Spleen (tissue), 11 donors: ENCODE measurements around the gene TMEM183A. TPM values are rescaled to one million over a fixed set of nuclear protein-coding genes. Genes with fewer than 3 reads are reported as not detected.

Source experiments
- DNase-seq: peaks from one replicate; pipeline ENCODE4 v3.0.0-alpha.2; 2020
- H3K27ac ChIP-seq, 8 donors: fragments of 200-600 bp; sonication (generic) in 7 of 8; 1 replicate in 4 of 8; 2 replicates in 4 of 8; pipeline versions ENCODE4 v1.5.0 to v1.8.0; 2016 to 2021; ENCODE audit warnings: inconsistent platforms in 4 of 8, mild to moderate bottlenecking in 4 of 8, moderate library complexity in 1 of 8
- H3K27me3 ChIP-seq, 7 donors: fragments of 200-600 bp; sonication (generic) in 6 of 7; replicated peaks in 1 of 7; 1 replicate in 4 of 7; 2 replicates in 3 of 7; pipeline versions ENCODE4 v1.5.0 to v1.8.0; 2016 to 2021; ENCODE audit warnings: inconsistent platforms in 3 of 7, mild to moderate bottlenecking in 1 of 7
- H3K36me3 ChIP-seq, 6 donors: fragments of 200-600 bp; sonication (generic) in 5 of 6; 1 replicate in 4 of 6; 2 replicates in 2 of 6; pipeline versions ENCODE4 v1.5.0 to v1.8.0; 2016 to 2021; ENCODE audit warnings: inconsistent platforms in 2 of 6
- H3K4me1 ChIP-seq, 6 donors: fragments of 200-600 bp; sonication (generic) in 5 of 6; 1 replicate in 3 of 6; 2 replicates in 3 of 6; pipeline versions ENCODE4 v1.5.0 to v1.8.0; 2016 to 2021; ENCODE audit warnings: inconsistent platforms in 3 of 6
- H3K4me3 ChIP-seq, 8 donors: fragments of 200-600 bp; sonication (generic) in 7 of 8; 1 replicate in 4 of 8; 2 replicates in 4 of 8; pipeline versions ENCODE4 v1.5.0 to v1.8.0; 2016 to 2021; ENCODE audit warnings: inconsistent platforms in 4 of 8, mild to moderate bottlenecking in 4 of 8, moderate library complexity in 2 of 8
- H3K9me3 ChIP-seq, 8 donors: fragments of 200-600 bp; sonication (generic) in 7 of 8; 1 replicate in 4 of 8; 2 replicates in 4 of 8; pipeline versions ENCODE4 v1.5.0 to v1.8.0; 2016 to 2021; ENCODE audit warnings: inconsistent platforms in 4 of 8
- CTCF ChIP-seq, 11 experiments: fragments of 200-600 bp in 7 of 11; fragments of 450-650 bp in 4 of 11; sonication (generic) in 4 of 11; IDR thresholded peaks in 8 of 11; conservative IDR thresholded peaks in 3 of 11; 1 replicate in 7 of 11; 2 replicates in 4 of 11; pipeline versions ENCODE4 v1.4.0 to v1.8.0; 2016 to 2021; ENCODE audit warnings: antibody characterized with exemption in 11 of 11, inconsistent platforms in 4 of 11, mild to moderate bottlenecking in 1 of 11
- POLR2A ChIP-seq, 3 donors: fragments of 450-650 bp; IDR thresholded peaks; one replicate each; pipeline ENCODE4 v1.5.1; 2017; ENCODE audit warnings: antibody characterized with exemption in 3 of 3, mild to moderate bottlenecking in 1 of 3
- POLR2AphosphoS5 ChIP-seq, 3 donors: sonication (generic); formaldehyde crosslinking; IDR thresholded peaks; one replicate each; pipeline ENCODE4 v1.5.1; 2017; ENCODE audit warnings: antibody characterized with exemption in 3 of 3
- WGBS, 5 donors: extraction: QIAGEN DNeasy Blood & Tissue Kit in 3 of 5; methylation state at CpG; one replicate each; pipeline versions ENCODE4 v1.1.5 to v1.1.7; 2013 to 2018; 5-methylcytosine and 5-hydroxymethylcytosine counted together
- intact Hi-C: fragments of 100-400 bp; cut with DNase I; formaldehyde crosslinking; loops from one replicate; pipeline ENCODE4 v1.15.0; 2023; ENCODE audit warnings: low total_unique reads
- polyA plus RNA-seq, 3 donors: library from polyadenylated mRNA; stranded (reverse); fragments of 200-250 nt; gene quantifications; one replicate each; pipeline ENCODE4 v1.2.1, GENCODE V29; 2013
- total RNA-seq, 7 donors: library from RNA; depleted of rRNA in 3 of 7; stranded (reverse); fragments of >200 nt in 3 of 7; fragmentation: NEBNext Ultra II Directional in 4 of 7; extraction: Animal tissue kit (Norgen Biotek cat#: 25700) in 4 of 7; gene quantifications; one replicate each; pipeline versions ENCODE4 v1.1.0 to v1.2.1, GENCODE V29; 2016 to 2021
- donor health status: healthy with polysubstance abuse.
- donor health status: DM: no; HTN: no; CAD: no; lungs with moderate emphysema.
- donor health status: DM: no; HTN: no; CAD: no.
- donor health status: Bipolar disorder and iron deficiency.
- donor health status: healthy.
- donor health status: DM: no; HTN: no; CAD: no.
- donor health status: DM: yes; HTN: yes; CAD: no.

TMEM183A gene
- total and polyA plus RNA-seq, 10 donors, result 30.3 to 61.9 (median 52.4) TPM

DNA sequence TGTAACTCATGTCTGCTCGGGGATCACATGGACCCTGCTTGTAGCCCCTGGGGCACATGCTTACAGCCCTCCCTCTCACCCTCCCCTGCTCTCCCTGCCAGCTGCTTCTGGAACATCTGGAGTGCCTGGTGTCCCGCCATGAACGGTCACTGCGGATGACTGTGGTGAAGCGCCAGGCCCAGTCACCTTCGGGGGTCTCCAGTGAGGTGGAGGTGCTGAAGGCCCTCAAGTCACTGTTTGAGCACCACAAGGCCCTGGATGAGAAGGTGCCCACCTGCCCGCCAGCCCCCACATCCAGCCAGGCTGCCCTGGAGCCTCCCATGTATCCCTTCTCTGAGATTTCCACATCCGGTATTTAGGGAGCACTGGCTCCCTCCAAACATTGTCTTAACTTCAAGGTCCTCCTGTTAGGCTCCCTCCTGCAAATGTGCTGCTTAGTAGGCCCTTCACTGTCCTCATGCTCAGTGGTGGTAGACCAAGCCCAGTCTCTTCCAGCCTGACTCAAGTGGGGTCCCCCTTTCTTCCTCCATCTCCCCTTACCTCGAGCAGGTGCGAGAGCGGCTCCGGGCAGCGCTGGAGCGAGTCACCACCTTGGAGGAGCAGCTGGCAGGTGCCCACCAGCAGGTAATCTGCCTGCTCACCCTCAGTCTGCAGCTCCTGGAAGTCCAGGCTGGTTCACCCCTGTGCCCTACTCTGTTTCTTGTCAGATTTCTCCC is 36.8 kb downstream of the TMEM183A start:
- H3K27ac ChIP-seq, result no peak overlapping the region
- WGBS, 5 donors, result 88 to 95% (median 93%) methylated on average over 14 of the region's 14 CpGs

GRCh38 chr1:203044546-203045250 is 37.5 kb downstream of the TMEM183A start:
- 86 to 94% (median 90%) methylated on average over 7 of the region's 7 CpGs for WGBS, 5 donors
- DNase-seq, result no peak
- H3K4me3 ChIP-seq, result no peak overlapping the region
- TF ChIP-seq POLR2A (IDR thresholded peaks at IDR 0.05) (no peak), CTCF (IDR thresholded peaks at IDR 0.05 in 8 of 11, conservative IDR thresholded peaks at IDR 0.05 in 3 of 11) (no peak), POLR2AphosphoS5 (IDR thresholded peaks at IDR 0.05) (no peak)
- intact Hi-C loops, result no loop called here
- no peaks in the 10 kb centered on the region for H3K9me3 ChIP-seq
- peaks cover 0 to 27% (median 0%) of the 10 kb centered on the region in 7 donors for H3K27me3 ChIP-seq
- peaks cover 0 to 22% (median 5%) of the 10 kb centered on the region in 6 donors for H3K4me1 ChIP-seq
- no peak overlapping the region for H3K27ac ChIP-seq
- H3K36me3 ChIP-seq, result no peaks in the 10 kb centered on the region

More for the DNA sequence above, 36.8 kb downstream of the TMEM183A start:
- DNase-seq, result no peak
- Histone ChIP-seq H3K4me1 (peaks cover 0 to 29% (median 12%) of the 10 kb centered on the region in 6 donors), H3K36me3 (no peaks in the 10 kb centered on the region), H3K4me3 (no peak overlapping the region), H3K27me3 (peaks cover 0 to 34% (median 0%) of the 10 kb centered on the region in 7 donors), H3K9me3 (no peaks in the 10 kb centered on the region)
- no peak for TF ChIP-seq POLR2A (IDR thresholded peaks at IDR 0.05)
- no peak for TF ChIP-seq POLR2AphosphoS5 (IDR thresholded peaks at IDR 0.05)
- TF ChIP-seq CTCF (IDR thresholded peaks at IDR 0.05 in 8 of 11, conservative IDR thresholded peaks at IDR 0.05 in 3 of 11), result no peak
- intact Hi-C loops, result no loop called here

DNA sequence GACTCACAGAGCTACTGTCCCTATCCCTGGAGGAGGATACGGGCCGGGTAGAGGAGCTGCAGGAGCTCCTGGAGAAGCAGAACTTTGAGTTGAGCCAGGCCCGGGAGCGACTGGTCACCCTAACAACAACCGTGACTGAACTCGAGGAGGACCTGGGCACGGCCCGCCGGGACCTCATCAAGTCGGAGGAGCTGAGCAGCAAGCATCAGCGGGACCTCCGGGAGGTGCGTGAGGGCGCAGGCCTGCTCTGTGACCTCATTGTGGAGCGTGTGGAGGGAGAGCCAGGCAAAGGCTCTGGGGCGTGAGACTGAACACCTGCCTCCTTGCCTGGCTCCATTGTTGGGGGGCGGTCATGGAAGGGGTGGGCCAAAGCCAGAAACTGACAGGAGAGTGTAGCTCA is 38.2 kb downstream of the TMEM183A start:
- Histone ChIP-seq H3K36me3 (no peaks in the 10 kb centered on the region), H3K4me1 (peaks cover 0 to 20% (median 2%) of the 10 kb centered on the region in 6 donors), H3K27me3 (peaks cover 0 to 21% (median 0%) of the 10 kb centered on the region in 7 donors), H3K4me3 (no peak overlapping the region), H3K27ac (no peak overlapping the region), H3K9me3 (no peaks in the 10 kb centered on the region)
- WGBS, 5 donors, result 88 to 96% (median 93%) methylated on average over 7 to 17 of the region's 17 CpGs
- DNase-seq, result no peak
- intact Hi-C loops, result no loop called here
- no peak for TF ChIP-seq CTCF (IDR thresholded peaks at IDR 0.05 in 8 of 11, conservative IDR thresholded peaks at IDR 0.05 in 3 of 11)
- TF ChIP-seq POLR2A (IDR thresholded peaks at IDR 0.05), result no peak
- TF ChIP-seq POLR2AphosphoS5 (IDR thresholded peaks at IDR 0.05), result no peak
